MCF 10A (cell line): ENCODE results near the gene VWA5A. TPM values are rescaled to one million over a fixed set of nuclear protein-coding genes. Genes with fewer than 3 reads are reported as not detected.
A peak's percentile ranks its signal among the peaks of the same experiment; 100 is the strongest.

Source experiments
- BruUV-seq: library from RNA; stranded (reverse); fragments of 400-500 nt; replicated peaks from 2 replicates; lab custom pipeline; 2021; lab: Mats Ljungman, UMichigan
- CTCF ChIA-PET: fragments of 300-600 bp; sonication (Branson Sonifier 250); formaldehyde crosslinking; extraction: SDS; loops from one replicate; lab custom pipeline; 2021; ENCODE audit warnings: antibody characterized with exemption, inconsistent platforms; lab: Yijun Ruan, JAX
- POLR2A ChIA-PET: fragments of 300-600, 350-650 bp; sonication (Branson Sonifier 250); formaldehyde crosslinking; extraction: SDS; loops from one replicate; lab custom pipeline; 2020; ENCODE audit warnings: antibody characterized with exemption, inconsistent platforms; lab: Yijun Ruan, JAX
- DNase-seq: peaks from one replicate; pipeline ENCODE4 v3.0.0-alpha.2; 2018; ENCODE audit not compliant: unreplicated experiment
- H3K27ac Mint-ChIP-seq: one replicate; pipeline ENCODE4 v1.8.0; 2022; ENCODE audit warnings: mild to moderate bottlenecking, low read depth, mixed read lengths; ENCODE audit not compliant: unreplicated experiment
- H3K27me3 Mint-ChIP-seq: one replicate; pipeline ENCODE4 v1.8.0; 2022; ENCODE audit warnings: mixed read lengths; ENCODE audit not compliant: insufficient read depth, unreplicated experiment
- H3K36me3 Mint-ChIP-seq: one replicate; pipeline ENCODE4 v1.8.0; 2022; ENCODE audit warnings: mild to moderate bottlenecking, moderate library complexity, mixed read lengths; ENCODE audit not compliant: insufficient read depth, unreplicated experiment
- H3K4me1 Mint-ChIP-seq: one replicate; pipeline ENCODE4 v1.8.0; 2022; ENCODE audit warnings: mixed read lengths; ENCODE audit not compliant: insufficient read depth, unreplicated experiment
- H3K4me3 Mint-ChIP-seq: one replicate; pipeline ENCODE4 v1.8.0; 2022; ENCODE audit warnings: mild to moderate bottlenecking, moderate library complexity, mixed read lengths; ENCODE audit not compliant: unreplicated experiment
- H3K9me3 Mint-ChIP-seq: one replicate; pipeline ENCODE4 v1.8.0; 2022; ENCODE audit warnings: mixed read lengths; ENCODE audit not compliant: unreplicated experiment
- CTCF ChIP-seq: fragments of 200-600 bp; IDR thresholded peaks from one replicate; pipeline ENCODE4 v1.8.0; 2022; ENCODE audit warnings: antibody characterized with exemption, mild to moderate bottlenecking; ENCODE audit not compliant: unreplicated experiment
- intact Hi-C: fragments of 100-400 bp; cut with micrococcal nuclease; formaldehyde crosslinking; loops from 2 replicates; pipeline ENCODE4 v1.14.1; 2022
- total RNA-seq: library from RNA; stranded (reverse); gene quantifications from 2 replicates; pipeline ENCODE4 v1.2.3, GENCODE V29; 2022

VWA5A gene
- total RNA-seq, 1 experiment from 2014 or later: 7.9 TPM

- no peak overlapping the region for H3K27ac Mint-ChIP-seq
- intact Hi-C loops: loop anchor here (1.0 to 10.0 kb wide), 4 partner anchors 86 to 550 kb away; partner anchors contain the start of gene ZNF202
- H3K4me3 Mint-ChIP-seq: no peak overlapping the region
- ChIA-PET POLR2A (interaction anchor here (0.7 to 1.3 kb wide), 2 partner anchors 59 to 117 kb away, joined by 3 to 4 read pairs; no protein-coding TSS in a partner anchor), CTCF (interaction anchor here (0.6 to 4.3 kb wide), 27 partner anchors 8 to 612 kb away, joined by 3 to 61 read pairs (median 3); no protein-coding TSS in a partner anchor)
- no peak for TF ChIP-seq CTCF
- no peaks in the 10 kb centered on the region for H3K36me3 Mint-ChIP-seq
- peaks cover 28% of the 10 kb centered on the region for H3K27me3 Mint-ChIP-seq
- no TSS peak for BruUV-seq
- H3K4me1 Mint-ChIP-seq: peaks cover 4% of the 10 kb centered on the region
- H3K9me3 Mint-ChIP-seq: no peaks in the 10 kb centered on the region
- DNase-seq: peak; percentile 63
These were observed 79.3 kb downstream of the VWA5A start for GRCh38 chr11:124194293-124195188.

- DNase-seq: peak; percentile 87
- CTCF ChIA-PET: interaction anchor here (0.6 to 4.3 kb wide), 20 partner anchors 8 to 440 kb away, joined by 3 to 61 read pairs (median 3); no protein-coding TSS in a partner anchor
- no peaks in the 10 kb centered on the region for H3K9me3 Mint-ChIP-seq
- POLR2A ChIA-PET: interaction anchor here (1.3 kb wide), 1 partner anchor 118 kb away, joined by 4 read pairs; no protein-coding TSS in a partner anchor
- H3K36me3 Mint-ChIP-seq: no peaks in the 10 kb centered on the region
- intact Hi-C loops: loop anchor here (1.0 to 10.0 kb wide), 4 partner anchors 87 to 550 kb away; partner anchors contain the start of gene ZNF202
- no peak overlapping the region for H3K4me3 Mint-ChIP-seq
- H3K27me3 Mint-ChIP-seq: peaks cover 28% of the 10 kb centered on the region
- peaks cover 4% of the 10 kb centered on the region for H3K4me1 Mint-ChIP-seq
- TF ChIP-seq CTCF: peak; percentile 78
- BruUV-seq: no TSS peak
- H3K27ac Mint-ChIP-seq: no peak overlapping the region
These were observed 80.0 kb downstream of the VWA5A start for GRCh38 chr11:124195189-124195734.

Other genes starting within 250 kb of the VWA5A start
- not detected in 2 replicates for gene TMEM225, start 229.8 kb upstream of the VWA5A start, total RNA-seq
- not detected in 2 replicates for gene OR8D4, start 213.3 kb upstream of the VWA5A start, total RNA-seq
- gene OR4D5, start 175.8 kb upstream of the VWA5A start, total RNA-seq: not detected in 2 replicates
- not detected in 2 replicates for gene OR6T1, start 171.6 kb upstream of the VWA5A start, total RNA-seq
- gene OR10S1, start 137.7 kb upstream of the VWA5A start, total RNA-seq: 0.37 TPM in 2 replicates
- gene OR10G6, start 120.3 kb upstream of the VWA5A start, total RNA-seq: not detected in 2 replicates
- not detected in 2 replicates for gene OR10G4, start 102.5 kb upstream of the VWA5A start, total RNA-seq
- not detected in 2 replicates for gene OR10G9, start 92.4 kb upstream of the VWA5A start, total RNA-seq
- not detected in 2 replicates for gene OR10G8, start 88.7 kb upstream of the VWA5A start, total RNA-seq
- gene OR10G7, start 74.1 kb upstream of the VWA5A start, total RNA-seq: not detected in 2 replicates
- gene OR10D3, start 67.9 kb downstream of the VWA5A start, total RNA-seq: not detected in 2 replicates
- gene OR8G1, start 125.6 kb downstream of the VWA5A start, total RNA-seq: not detected in 2 replicates
- not detected in 2 replicates for gene OR8G5, start 140.9 kb downstream of the VWA5A start, total RNA-seq
- not detected in 2 replicates for gene OR8D1, start 198.5 kb downstream of the VWA5A start, total RNA-seq
- gene OR8D2, start 204.7 kb downstream of the VWA5A start, total RNA-seq: not detected in 2 replicates